ENCODE data around the gene CAMTA1. TPM values are rescaled to one million over a fixed set of nuclear protein-coding genes. Genes with fewer than 3 reads are reported as not detected.

Gene CAMTA1
- total RNA-seq, 1 donor from 2014 or later, result 268 TPM

DNA sequence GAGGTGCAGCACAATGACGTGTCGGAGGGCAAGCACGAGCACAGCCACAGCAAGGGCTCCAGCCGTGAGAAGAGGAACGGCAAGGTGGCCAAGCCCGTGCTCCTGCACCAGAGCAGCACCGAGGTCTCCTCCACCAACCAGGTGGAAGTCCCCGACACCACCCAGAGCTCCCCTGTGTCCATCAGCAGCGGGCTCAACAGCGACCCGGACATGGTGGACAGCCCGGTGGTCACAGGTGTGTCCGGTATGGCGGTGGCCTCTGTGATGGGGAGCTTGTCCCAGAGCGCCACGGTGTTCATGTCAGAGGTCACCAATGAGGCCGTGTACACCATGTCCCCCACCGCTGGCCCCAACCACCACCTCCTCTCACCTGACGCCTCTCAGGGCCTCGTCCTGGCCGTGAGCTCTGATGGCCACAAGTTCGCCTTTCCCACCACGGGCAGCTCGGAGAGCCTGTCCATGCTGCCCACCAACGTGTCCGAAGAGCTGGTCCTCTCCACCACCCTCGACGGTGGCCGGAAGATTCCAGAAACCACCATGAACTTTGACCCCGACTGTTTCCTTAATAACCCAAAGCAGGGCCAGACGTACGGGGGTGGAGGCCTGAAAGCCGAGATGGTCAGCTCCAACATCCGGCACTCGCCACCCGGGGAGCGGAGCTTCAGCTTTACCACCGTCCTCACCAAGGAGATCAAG is 878.3 kb downstream of the CAMTA1 start:
- Histone ChIP-seq H3K27me3 (no peaks in the 10 kb centered on the region), H3K9me3 (ENCODE audit: low read depth) (no peaks in the 10 kb centered on the region), H3F3A (ENCODE audit: low read depth) (peaks cover under 1% of the 10 kb centered on the region), H3K27ac (no peak overlapping the region), H4K20me1 (ENCODE audit: low read depth) (no peaks in the 10 kb centered on the region), H3K36me3 (no peaks in the 10 kb centered on the region), H3K4me2 (no peak overlapping the region), H3K4me3 (no peak overlapping the region), H3K4me1 (peaks cover 8% of the 10 kb centered on the region), H3K79me2 (ENCODE audit: low read depth) (no peaks in the 10 kb centered on the region), H2AFZ (replicated peaks) (no peak overlapping the region), H3K9ac (no peak overlapping the region)
- Mint-ChIP-seq H3K9me3 (no peaks in the 10 kb centered on the region), H3K27me3 (ENCODE audit: insufficient read depth, low read depth) (peaks cover 15% of the 10 kb centered on the region), H3K36me3 (peaks cover 3% of the 10 kb centered on the region), H3K27ac (peak overlapping the region; percentile 93), H3K4me3 (peak overlapping the region; percentile 13), H3K4me1 (peaks cover 26% of the 10 kb centered on the region)
- DNase-seq (ENCODE audit: low spot score), result no peak
- TF ChIP-seq EZH2 (IDR thresholded peaks at IDR 0.05) (no peak), EZH2phosphoT487 (IDR thresholded peaks at IDR 0.05) (no peak)
- TF ChIP-seq, protein P1, sequence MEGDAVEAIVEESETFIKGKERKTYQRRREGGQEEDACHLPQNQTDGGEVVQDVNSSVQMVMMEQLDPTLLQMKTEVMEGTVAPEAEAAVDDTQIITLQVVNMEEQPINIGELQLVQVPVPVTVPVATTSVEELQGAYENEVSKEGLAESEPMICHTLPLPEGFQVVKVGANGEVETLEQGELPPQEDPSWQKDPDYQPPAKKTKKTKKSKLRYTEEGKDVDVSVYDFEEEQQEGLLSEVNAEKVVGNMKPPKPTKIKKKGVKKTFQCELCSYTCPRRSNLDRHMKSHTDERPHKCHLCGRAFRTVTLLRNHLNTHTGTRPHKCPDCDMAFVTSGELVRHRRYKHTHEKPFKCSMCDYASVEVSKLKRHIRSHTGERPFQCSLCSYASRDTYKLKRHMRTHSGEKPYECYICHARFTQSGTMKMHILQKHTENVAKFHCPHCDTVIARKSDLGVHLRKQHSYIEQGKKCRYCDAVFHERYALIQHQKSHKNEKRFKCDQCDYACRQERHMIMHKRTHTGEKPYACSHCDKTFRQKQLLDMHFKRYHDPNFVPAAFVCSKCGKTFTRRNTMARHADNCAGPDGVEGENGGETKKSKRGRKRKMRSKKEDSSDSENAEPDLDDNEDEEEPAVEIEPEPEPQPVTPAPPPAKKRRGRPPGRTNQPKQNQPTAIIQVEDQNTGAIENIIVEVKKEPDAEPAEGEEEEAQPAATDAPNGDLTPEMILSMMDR (IDR thresholded peaks at IDR 0.05), result no peak

- no peak overlapping the region for H3K4me2 ChIP-seq
- H3F3A ChIP-seq (ENCODE audit: low read depth), result peaks cover 8% of the 10 kb centered on the region
- H2AFZ ChIP-seq (replicated peaks), result no peak overlapping the region
- H3K27me3 ChIP-seq, result no peaks in the 10 kb centered on the region
- no peak overlapping the region for H3K9ac ChIP-seq
- peaks cover 3% of the 10 kb centered on the region for H3K36me3 Mint-ChIP-seq
- H4K20me1 ChIP-seq (ENCODE audit: low read depth), result no peaks in the 10 kb centered on the region
- H3K4me1 ChIP-seq, result peaks cover 15% of the 10 kb centered on the region
- H3K4me3 ChIP-seq, result no peak overlapping the region
- peaks cover 33% of the 10 kb centered on the region for H3K4me1 Mint-ChIP-seq
- no peak for DNase-seq (ENCODE audit: low spot score)
- no peaks in the 10 kb centered on the region for H3K79me2 ChIP-seq (ENCODE audit: low read depth)
- no peak for TF ChIP-seq EZH2 (IDR thresholded peaks at IDR 0.05)
- TF ChIP-seq, protein P1 (IDR thresholded peaks at IDR 0.05), result no peak
- no peak for TF ChIP-seq EZH2phosphoT487 (IDR thresholded peaks at IDR 0.05)
- H3K36me3 ChIP-seq, result no peaks in the 10 kb centered on the region
- no peak overlapping the region for H3K4me3 Mint-ChIP-seq
- H3K27ac Mint-ChIP-seq, result no peak overlapping the region
- no peaks in the 10 kb centered on the region for H3K9me3 Mint-ChIP-seq
- H3K9me3 ChIP-seq (ENCODE audit: low read depth), result no peaks in the 10 kb centered on the region
- peaks cover 19% of the 10 kb centered on the region for H3K27me3 Mint-ChIP-seq (ENCODE audit: insufficient read depth, low read depth)
- H3K27ac ChIP-seq, result no peak overlapping the region
Measured at GRCh38 chr1:7664147-7664892, 879.1 kb downstream of the CAMTA1 start.

- H3K36me3 ChIP-seq, result no peaks in the 10 kb centered on the region
Measured at GRCh38 chr1:7664893-7665250, 879.6 kb downstream of the CAMTA1 start.

More at GRCh38 chr1:7664893-7665250, 879.6 kb downstream of the CAMTA1 start:
- Histone ChIP-seq H2AFZ (replicated peaks) (no peak overlapping the region), H4K20me1 (ENCODE audit: low read depth) (no peaks in the 10 kb centered on the region), H3K9ac (no peak overlapping the region), H3K27me3 (no peaks in the 10 kb centered on the region), H3K27ac (no peak overlapping the region), H3K4me3 (no peak overlapping the region), H3K9me3 (ENCODE audit: low read depth) (no peaks in the 10 kb centered on the region), H3K4me1 (peaks cover 21% of the 10 kb centered on the region), H3K4me2 (no peak overlapping the region), H3F3A (ENCODE audit: low read depth) (peaks cover 8% of the 10 kb centered on the region), H3K79me2 (ENCODE audit: low read depth) (no peaks in the 10 kb centered on the region)
- TF ChIP-seq EZH2 (IDR thresholded peaks at IDR 0.05), result no peak
- TF ChIP-seq, protein P1 (IDR thresholded peaks at IDR 0.05), result no peak
- TF ChIP-seq EZH2phosphoT487 (IDR thresholded peaks at IDR 0.05), result no peak
- Mint-ChIP-seq H3K36me3 (peaks cover 3% of the 10 kb centered on the region), H3K4me1 (peaks cover 38% of the 10 kb centered on the region), H3K27ac (no peak overlapping the region), H3K4me3 (no peak overlapping the region), H3K9me3 (no peaks in the 10 kb centered on the region), H3K27me3 (ENCODE audit: insufficient read depth, low read depth) (peaks cover 19% of the 10 kb centered on the region)
- DNase-seq (ENCODE audit: low spot score), result no peak

Measured in neural progenitor cell (in vitro differentiated cells).